ENCODE results near the gene LDLRAD2.

Gene LDLRAD2

DNA sequence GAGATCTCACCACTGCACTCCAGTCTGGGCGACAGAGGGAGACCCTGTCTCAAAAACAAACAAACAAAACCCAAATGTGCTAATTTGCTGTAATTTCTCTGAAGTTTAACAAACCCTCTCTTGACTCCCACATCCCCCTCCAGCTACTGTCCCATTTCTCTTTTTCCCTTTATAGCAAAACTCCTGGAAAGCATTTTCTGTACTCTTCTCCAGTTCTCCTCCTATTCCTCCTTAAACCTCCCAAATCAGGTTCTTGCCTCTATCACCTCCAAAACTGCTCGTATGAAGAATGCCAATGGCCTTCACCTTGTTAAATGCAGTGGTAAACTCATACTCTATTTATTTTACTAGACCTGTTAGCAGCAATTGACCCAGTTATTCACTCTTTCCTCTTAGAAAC is 25.4 kb upstream of the LDLRAD2 start:
- Histone ChIP-seq H3K9me2 (replicated peaks; ENCODE audit: insufficient read depth, low read length) (no peaks in the 10 kb centered on the region), H4K20me1 (ENCODE audit: insufficient read depth, low read length) (no peaks in the 10 kb centered on the region), H3K9me3 (replicated peaks; ENCODE audit: insufficient read depth, low read length) (no peaks in the 10 kb centered on the region), H2AFZ (ENCODE audit: low read length) (no peak overlapping the region), H3K36me3 (replicated peaks; ENCODE audit: insufficient read depth, low read length) (no peaks in the 10 kb centered on the region), H3K79me2 (ENCODE audit: low read length) (peaks cover 12% of the 10 kb centered on the region), H3K4me3 (ENCODE audit: low read length) (no peak overlapping the region), H3K9ac (ENCODE audit: low read length) (no peak overlapping the region), H3F3A (ENCODE audit: insufficient read depth, low read length) (peaks cover 19% of the 10 kb centered on the region), H3K27me3 (replicated peaks; ENCODE audit: insufficient read depth, low read length) (no peaks in the 10 kb centered on the region), H3K27ac (ENCODE audit: low read length) (no peak overlapping the region), H3K4me1 (ENCODE audit: low read length) (0 out of 2 replicates have a peak, but pooled peaks cover 7% of the 10 kb centered on the region), H3K4me2 (ENCODE audit: low read depth, low read length) (no peak overlapping the region)
- TF ChIP-seq CTCF (IDR thresholded peaks at IDR 0.05; ENCODE audit: low read length) (no peak), EZH2phosphoT487 (IDR thresholded peaks at IDR 0.05; ENCODE audit: low read length) (no peak), EZH2 (optimal IDR thresholded peaks at IDR 0.05; ENCODE audit: low read depth, low read length) (no peak)
- DNase-seq = no peak

DNA sequence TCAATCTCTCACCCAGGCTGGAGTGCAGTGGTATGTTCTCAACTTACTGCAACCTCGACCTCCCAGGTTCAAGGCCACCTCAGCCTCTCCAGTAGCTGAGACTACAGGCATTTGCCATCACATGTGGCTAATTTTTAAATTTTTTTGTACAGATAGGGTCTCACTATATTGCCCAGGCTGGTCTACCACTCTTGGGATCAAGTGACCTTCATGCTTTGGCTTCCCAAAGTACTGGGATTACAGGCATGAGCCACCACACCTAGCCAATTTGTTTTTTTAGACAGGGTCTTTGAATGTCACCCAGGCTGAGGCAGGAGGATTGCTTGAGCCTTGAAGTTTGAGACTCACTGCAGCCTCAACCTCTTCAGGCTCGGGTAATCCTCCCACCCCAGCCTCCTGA is 19.0 kb upstream of the LDLRAD2 start:
- Histone ChIP-seq H3K4me2 (ENCODE audit: low read depth, low read length) (no peak overlapping the region), H3K9me3 (replicated peaks; ENCODE audit: insufficient read depth, low read length) (no peaks in the 10 kb centered on the region), H3K9me2 (replicated peaks; ENCODE audit: insufficient read depth, low read length) (no peaks in the 10 kb centered on the region), H4K20me1 (ENCODE audit: insufficient read depth, low read length) (no peaks in the 10 kb centered on the region), H3K27ac (ENCODE audit: low read length) (no peak overlapping the region), H3F3A (ENCODE audit: insufficient read depth, low read length) (peaks cover 7% of the 10 kb centered on the region), H3K4me1 (ENCODE audit: low read length) (peaks cover 13% of the 10 kb centered on the region), H3K4me3 (ENCODE audit: low read length) (no peak overlapping the region), H3K27me3 (replicated peaks; ENCODE audit: insufficient read depth, low read length) (no peaks in the 10 kb centered on the region), H3K79me2 (ENCODE audit: low read length) (no peaks in the 10 kb centered on the region), H3K36me3 (replicated peaks; ENCODE audit: insufficient read depth, low read length) (no peaks in the 10 kb centered on the region), H3K9ac (ENCODE audit: low read length) (no peak overlapping the region), H2AFZ (ENCODE audit: low read length) (no peak overlapping the region)
- no peak for DNase-seq
- no peak for TF ChIP-seq EZH2phosphoT487 (IDR thresholded peaks at IDR 0.05; ENCODE audit: low read length)
- TF ChIP-seq CTCF (IDR thresholded peaks at IDR 0.05; ENCODE audit: low read length) = no peak
- TF ChIP-seq EZH2 (optimal IDR thresholded peaks at IDR 0.05; ENCODE audit: low read depth, low read length) = no peak

DNA sequence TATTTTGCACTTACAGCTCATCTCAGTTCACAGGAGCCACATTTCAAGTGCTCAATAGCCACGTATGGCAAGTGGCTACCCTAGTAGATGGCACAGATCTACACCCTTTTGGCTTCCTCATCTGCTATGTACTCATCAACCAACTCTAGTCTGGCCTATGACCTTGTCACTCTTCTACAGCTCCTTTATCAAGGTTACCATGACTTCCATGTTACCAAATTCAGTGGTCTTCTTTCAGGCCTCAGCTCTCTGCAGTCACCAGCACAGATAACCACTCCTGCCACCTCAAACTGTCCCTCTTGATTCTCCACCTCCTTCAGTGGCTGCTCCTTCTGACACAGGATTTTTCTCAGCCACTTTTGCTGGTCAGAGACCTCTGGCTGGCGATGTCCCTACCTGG is 17.4 kb upstream of the LDLRAD2 start:
- TF ChIP-seq EZH2phosphoT487 (IDR thresholded peaks at IDR 0.05; ENCODE audit: low read length) (no peak), EZH2 (optimal IDR thresholded peaks at IDR 0.05; ENCODE audit: low read depth, low read length) (no peak), CTCF (IDR thresholded peaks at IDR 0.05; ENCODE audit: low read length) (no peak)
- Histone ChIP-seq H3K9me2 (replicated peaks; ENCODE audit: insufficient read depth, low read length) (no peaks in the 10 kb centered on the region), H3F3A (ENCODE audit: insufficient read depth, low read length) (peaks cover 10% of the 10 kb centered on the region), H4K20me1 (ENCODE audit: insufficient read depth, low read length) (no peaks in the 10 kb centered on the region), H3K27me3 (replicated peaks; ENCODE audit: insufficient read depth, low read length) (no peaks in the 10 kb centered on the region), H3K4me3 (ENCODE audit: low read length) (no peak overlapping the region), H3K27ac (ENCODE audit: low read length) (no peak overlapping the region), H3K4me2 (ENCODE audit: low read depth, low read length) (no peak overlapping the region), H3K9ac (ENCODE audit: low read length) (no peak overlapping the region), H3K79me2 (ENCODE audit: low read length) (no peaks in the 10 kb centered on the region), H3K36me3 (replicated peaks; ENCODE audit: insufficient read depth, low read length) (no peaks in the 10 kb centered on the region), H3K4me1 (ENCODE audit: low read length) (peaks cover 13% of the 10 kb centered on the region), H2AFZ (ENCODE audit: low read length) (no peak overlapping the region), H3K9me3 (replicated peaks; ENCODE audit: insufficient read depth, low read length) (no peaks in the 10 kb centered on the region)
- no peak for DNase-seq

All from MM.1S (cell line).